K562 (cell line): ENCODE results near the gene LPGAT1. TPM values are rescaled to one million over a fixed set of nuclear protein-coding genes. Genes with fewer than 3 reads are reported as not detected.

ENCODE experiments used
- ATAC-seq: fragments of 200-7000 bp; cut with Tn5 transposase; 3 replicates; pipeline ENCODE4 v1.9.1; 2020; ENCODE audit warnings: moderate library complexity
- BruUV-seq: library from RNA; stranded (reverse); fragments of 400-500 nt; replicated peaks from 2 replicates; lab custom pipeline; 2021; lab: Mats Ljungman, UMichigan
- CTCF ChIA-PET: fragments of 300-600 bp; formaldehyde crosslinking; extraction: SDS; loops from one replicate; lab custom pipeline; 2021; ENCODE audit warnings: low intra/inter-chr PET ratio; lab: Yijun Ruan, JAX
- POLR2A ChIA-PET: fragments of 300-600, 350-650 bp; sonication (Branson Sonifier 250); formaldehyde crosslinking; extraction: SDS; loops from one replicate; lab custom pipeline; 2021; ENCODE audit warnings: antibody characterized with exemption, inconsistent platforms; lab: Yijun Ruan, JAX
- DNase-seq, 4 experiments: peaks; one replicate each; pipeline versions ENCODE4 v3.0.0 to v3.0.0-alpha.2; 2011 to 2018; ENCODE audit warnings: low spot score in 3 of 4, mixed read lengths in 3 of 4; ENCODE audit errors: extremely low read depth in 1 of 4
- FAIRE-seq: peaks from 2 replicates; lab custom pipeline; 2011; peaks lifted over from hg19 to GRCh38; lab: Jason Lieb, UNC
- H2AFZ ChIP-seq: 2 replicates; pipeline ENCODE4 v1.6.0; 2011; ENCODE audit warnings: low read depth, low read length, control low read depth, inconsistent platforms
- H3K27ac ChIP-seq: fragments of 200-600 bp; 3 replicates; pipeline ENCODE4 v1.8.0; 2011; ENCODE audit warnings: low read depth, mild to moderate bottlenecking, control low read depth, inconsistent platforms, low read length, moderate library complexity, mixed read lengths; ENCODE audit errors: extremely low read depth
- H3K27me3 ChIP-seq, 2 experiments: fragments of 300-600 bp in 1 of 2; 2 replicates in 1 of 2; 3 replicates in 1 of 2; pipeline versions ENCODE4 v1.6.0 to v1.8.0; 2011; ENCODE audit warnings: inconsistent platforms in 2 of 2, low read length in 2 of 2, mild to moderate bottlenecking in 1 of 2, mixed read lengths in 1 of 2, moderate library complexity in 1 of 2; ENCODE audit not compliant: control insufficient read depth in 2 of 2, insufficient read depth in 2 of 2
- H3K36me3 ChIP-seq: fragments of 300-600 bp; 3 replicates; pipeline ENCODE4 v1.8.0; 2011; ENCODE audit warnings: mild to moderate bottlenecking, low read length, inconsistent platforms; ENCODE audit not compliant: control insufficient read depth, insufficient read depth
- H3K4me1 ChIP-seq, 2 experiments: fragments of 200-600 bp in 1 of 2; replicated peaks in 1 of 2; 2 replicates in 1 of 2; 3 replicates in 1 of 2; pipeline versions ENCODE4 v1.5.1 to v1.8.0; 2011; ENCODE audit warnings: inconsistent platforms in 2 of 2, low read length in 2 of 2, mild to moderate bottlenecking in 1 of 2, mixed read lengths in 1 of 2, moderate library complexity in 1 of 2; ENCODE audit not compliant: control insufficient read depth in 2 of 2, insufficient read depth in 2 of 2
- H3K4me2 ChIP-seq: 2 replicates; pipeline ENCODE4 v1.6.1; 2011; ENCODE audit warnings: low read length, control low read depth, inconsistent platforms, mixed read lengths; ENCODE audit not compliant: insufficient read depth
- H3K4me3 ChIP-seq: fragments of 200-600 bp; sonication (generic), shearing (Covaris generic); 2 replicates; pipeline ENCODE4 v1.5.1; 2016; ENCODE audit warnings: control low read depth, inconsistent platforms
- H3K79me2 ChIP-seq: fragments of 200-600 bp; 3 replicates; pipeline ENCODE4 v1.8.0; 2011; ENCODE audit warnings: low read length, inconsistent platforms; ENCODE audit not compliant: control insufficient read depth, insufficient read depth
- H3K9ac ChIP-seq, 2 experiments: 2 replicates each; pipeline versions ENCODE4 v1.6.0 to v1.6.1; 2011; ENCODE audit warnings: low read depth in 2 of 2, low read length in 2 of 2, control low read depth in 1 of 2, inconsistent platforms in 1 of 2, mild to moderate bottlenecking in 1 of 2, mixed read lengths in 1 of 2; ENCODE audit not compliant: insufficient read depth in 1 of 2
- H3K9me1 ChIP-seq: one replicate; pipeline ENCODE4 v1.6.0; 2011; ENCODE audit warnings: inconsistent platforms, mild to moderate bottlenecking, low read length, moderate library complexity; ENCODE audit not compliant: control insufficient read depth, insufficient read depth
- H3K9me3 ChIP-seq: replicated peaks from 2 replicates; pipeline ENCODE4 v1.5.1; 2011; ENCODE audit warnings: low read depth, low read length, inconsistent platforms; ENCODE audit not compliant: control insufficient read depth, insufficient read depth
- H4K20me1 ChIP-seq: replicated peaks from 2 replicates; pipeline ENCODE4 v1.6.1; 2011; ENCODE audit warnings: low read length, inconsistent platforms, mixed read lengths; ENCODE audit not compliant: control insufficient read depth, insufficient read depth
- CSDE1 ChIP-seq, 2 experiments: fragments of 450-650 bp; IDR thresholded peaks; 2 replicates each; pipeline ENCODE4 v1.6.1; 2016; ENCODE audit warnings: mild to moderate bottlenecking in 1 of 2
- HNRNPH1 ChIP-seq: fragments of 200-400 bp; formaldehyde crosslinking; optimal IDR thresholded peaks from 2 replicates; pipeline ENCODE3; 2017; ENCODE audit warnings: low read depth, mild to moderate bottlenecking, low read length, moderate library complexity
- NCOA6 ChIP-seq: fragments of 450-650 bp; IDR thresholded peaks from 2 replicates; pipeline ENCODE4 v1.6.1; 2017; ENCODE audit warnings: mild to moderate bottlenecking
- SMARCA4 ChIP-seq: fragments of 450-650 bp; IDR thresholded peaks from 2 replicates; pipeline ENCODE4 v1.6.1; 2016
- STAT5A ChIP-seq: IDR thresholded peaks from 2 replicates; pipeline ENCODE4 v1.6.1; 2012; ENCODE audit warnings: low read length, inconsistent platforms, borderline replicate concordance
- WHSC1 ChIP-seq: IDR thresholded peaks from one replicate; pipeline ENCODE4 v1.6.1; 2012; ENCODE audit warnings: low read length, control low read depth, inconsistent platforms
- ZNF324 ChIP-seq: fragments of 250-450 bp; sonication (Bioruptor Pico); IDR thresholded peaks from 2 replicates; pipeline ENCODE4 v1.4.0; 2020; ENCODE audit warnings: mild to moderate bottlenecking
- ZNF431 ChIP-seq: sonication (generic); formaldehyde crosslinking; IDR thresholded peaks from 2 replicates; pipeline ENCODE4 v1.8.0; 2022; ENCODE audit warnings: mild to moderate bottlenecking, missing genetic modification reagents
- WGBS: fragments of 100-300 bp; shearing (Covaris generic); methylation state at CpG from one replicate; pipeline ENCODE4 v1.1.6; 2016; ENCODE audit warnings: low coverage, mixed read lengths; ENCODE audit not compliant: insufficient coverage; ENCODE audit errors: missing lambda C conversion rate; 5-methylcytosine and 5-hydroxymethylcytosine counted together
- in situ Hi-C: fragments of 300-500 bp; cut with MboI; formaldehyde crosslinking; loops from 4 replicates; pipeline ENCODE4 v1.15.0; 2018; ENCODE audit warnings: inconsistent platforms, mixed read lengths
- intact Hi-C: fragments of 100-400 bp; cut with micrococcal nuclease; formaldehyde crosslinking; loops from 2 replicates; pipeline ENCODE4 v1.14.2; 2022
- polyA plus RNA-seq, 8 experiments: library from polyadenylated mRNA; depleted of rRNA in 4 of 8; stranded (reverse) in 5 of 8; unstranded in 3 of 8; fragments of >200 nt; fragmentation: Nextera tagmentation in 2 of 8; fragmentation: Illumina TruSeq in 1 of 8; extraction: Ambion mirVana in 2 of 8; extraction: Trizol in 1 of 8; gene quantifications; 2 replicates each; pipeline versions ENCODE4 v1.2.1 to v1.2.3, GENCODE V29; 2011 to 2014; ENCODE audit warnings: inconsistent platforms in 1 of 8, missing spikeins in 1 of 8
- total RNA-seq, 7 experiments: library from RNA; depleted of rRNA in 6 of 7; stranded (reverse); fragments of >200 nt in 6 of 7; fragmentation: Illumina TruSeq in 2 of 7; extraction: Trizol in 2 of 7; gene quantifications; 2 replicates each; pipeline versions ENCODE4 v1.2.1 to v1.2.3, GENCODE V29; 2011 to 2021; ENCODE audit warnings: low replicate concordance in 1 of 7
- TF ChIP-seq, protein P1 (sequence below): sonication (generic); IDR thresholded peaks from 2 replicates; pipeline ENCODE4 v1.6.1; 2016
- TF ChIP-seq, protein P2 (sequence below): sonication (generic); formaldehyde crosslinking; IDR thresholded peaks from 2 replicates; pipeline ENCODE4 v1.8.1; 2023; ENCODE audit warnings: mild to moderate bottlenecking, missing genetic modification reagents

LPGAT1 gene
- total and polyA plus RNA-seq, 9 of the 15 experiments (the other 6 are each of a cell fraction or from before 2014, with no cell fraction given) = 5.7 to 31.4 (median 16.3) TPM

DNA sequence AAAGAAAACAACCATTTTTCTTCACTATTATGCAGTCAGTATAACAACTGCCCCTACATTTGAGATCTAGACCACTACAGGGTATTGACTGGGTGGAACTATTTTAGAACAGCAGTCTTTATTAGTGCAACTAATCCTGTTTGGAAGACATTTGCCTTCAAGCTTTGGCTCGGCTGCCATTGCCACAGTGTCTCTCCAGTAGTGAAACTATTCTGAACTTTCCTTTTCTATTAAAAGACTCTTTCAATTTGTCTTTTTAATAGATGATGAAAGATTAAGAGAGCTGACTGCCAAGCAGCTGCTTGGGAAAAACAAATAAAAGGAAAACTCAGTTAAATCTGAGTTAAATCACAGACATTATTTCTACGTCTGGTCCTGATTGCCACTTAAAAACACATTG is 49.3 kb downstream of the LPGAT1 start:
- H3K9me1 ChIP-seq = no peaks in the 10 kb centered on the region
- H3K4me2 ChIP-seq = no peak overlapping the region
- in situ Hi-C loops = no loop called here
- peaks cover 0 to 4% of the 10 kb centered on the region in 2 experiments; a peak in 2 of 5 replicates for H3K4me1 ChIP-seq
- H3K4me3 ChIP-seq = no peak overlapping the region
- H3K9me3 ChIP-seq = no peaks in the 10 kb centered on the region
- BruUV-seq = no TSS peak
- POLR2A ChIA-PET = interaction anchor here (0.8 to 0.9 kb wide), 2 partner anchors 11 kb away, joined by 3 to 4 read pairs; no protein-coding TSS in a partner anchor
- no peak overlapping the region for H3K27ac ChIP-seq
- CTCF ChIA-PET = no interaction called here
- H2AFZ ChIP-seq = no peak overlapping the region
- H3K9ac ChIP-seq = no peak overlapping the region
- peaks cover 6% of the 10 kb centered on the region; the same call in 2 of the 3 replicates for H3K36me3 ChIP-seq
- WGBS = 86% methylated on average over 2 of the region's 2 CpGs
- ATAC-seq (no peak), DNase-seq (no peak), FAIRE-seq (no peak)
- H4K20me1 ChIP-seq = no peaks in the 10 kb centered on the region
- H3K27me3 ChIP-seq = no peaks in the 10 kb centered on the region
- intact Hi-C loops = no loop called here
- TF ChIP-seq WHSC1 (no peak), SMARCA4 (no peak), ZNF431 (CRISPR knock-in tag) (no peak), CSDE1 (IDR thresholded peaks at IDR 0.05) (no peak), NCOA6 (no peak), ZNF324 (no peak), HNRNPH1 (no peak), STAT5A (no peak)
- TF ChIP-seq, protein P1, sequence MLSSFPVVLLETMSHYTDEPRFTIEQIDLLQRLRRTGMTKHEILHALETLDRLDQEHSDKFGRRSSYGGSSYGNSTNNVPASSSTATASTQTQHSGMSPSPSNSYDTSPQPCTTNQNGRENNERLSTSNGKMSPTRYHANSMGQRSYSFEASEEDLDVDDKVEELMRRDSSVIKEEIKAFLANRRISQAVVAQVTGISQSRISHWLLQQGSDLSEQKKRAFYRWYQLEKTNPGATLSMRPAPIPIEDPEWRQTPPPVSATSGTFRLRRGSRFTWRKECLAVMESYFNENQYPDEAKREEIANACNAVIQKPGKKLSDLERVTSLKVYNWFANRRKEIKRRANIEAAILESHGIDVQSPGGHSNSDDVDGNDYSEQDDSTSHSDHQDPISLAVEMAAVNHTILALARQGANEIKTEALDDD = no peak
- TF ChIP-seq, protein P2, sequence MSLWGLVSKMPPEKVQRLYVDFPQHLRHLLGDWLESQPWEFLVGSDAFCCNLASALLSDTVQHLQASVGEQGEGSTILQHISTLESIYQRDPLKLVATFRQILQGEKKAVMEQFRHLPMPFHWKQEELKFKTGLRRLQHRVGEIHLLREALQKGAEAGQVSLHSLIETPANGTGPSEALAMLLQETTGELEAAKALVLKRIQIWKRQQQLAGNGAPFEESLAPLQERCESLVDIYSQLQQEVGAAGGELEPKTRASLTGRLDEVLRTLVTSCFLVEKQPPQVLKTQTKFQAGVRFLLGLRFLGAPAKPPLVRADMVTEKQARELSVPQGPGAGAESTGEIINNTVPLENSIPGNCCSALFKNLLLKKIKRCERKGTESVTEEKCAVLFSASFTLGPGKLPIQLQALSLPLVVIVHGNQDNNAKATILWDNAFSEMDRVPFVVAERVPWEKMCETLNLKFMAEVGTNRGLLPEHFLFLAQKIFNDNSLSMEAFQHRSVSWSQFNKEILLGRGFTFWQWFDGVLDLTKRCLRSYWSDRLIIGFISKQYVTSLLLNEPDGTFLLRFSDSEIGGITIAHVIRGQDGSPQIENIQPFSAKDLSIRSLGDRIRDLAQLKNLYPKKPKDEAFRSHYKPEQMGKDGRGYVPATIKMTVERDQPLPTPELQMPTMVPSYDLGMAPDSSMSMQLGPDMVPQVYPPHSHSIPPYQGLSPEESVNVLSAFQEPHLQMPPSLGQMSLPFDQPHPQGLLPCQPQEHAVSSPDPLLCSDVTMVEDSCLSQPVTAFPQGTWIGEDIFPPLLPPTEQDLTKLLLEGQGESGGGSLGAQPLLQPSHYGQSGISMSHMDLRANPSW = no peak
- H3K79me2 ChIP-seq = no peaks in the 10 kb centered on the region
